Activated naive CD4-positive, alpha-beta T cell treated with anti-CD3 and anti-CD28 coated beads, Interleukin-2, amount 10 ng/mL, durations not matched to agents 7 days and 5 days (primary cell): ENCODE measurements around the gene RABEPK.
"Not testable (repeated sequence)": the region's sequence is repeated elsewhere in the genome, so short reads cannot be mapped to it uniquely, and the experiment has no call there.

Source experiments
- CTCF ChIA-PET: fragments of 350-600 bp; sonication (Branson Sonifier 250); formaldehyde crosslinking; loops from one replicate; lab custom pipeline; 2021; ENCODE audit warnings: antibody characterized with exemption; lab: Charles Lee
- DNase-seq: peaks from one replicate; pipeline ENCODE4 v3.0.0-alpha.2; 2020
- H3K27ac Mint-ChIP-seq: one replicate; pipeline ENCODE4 v1.8.0; 2021; ENCODE audit warnings: mild to moderate bottlenecking, moderate library complexity, mixed read lengths
- H3K27me3 Mint-ChIP-seq: one replicate; pipeline ENCODE4 v1.8.0; 2021; ENCODE audit warnings: mild to moderate bottlenecking, mixed read lengths
- H3K36me3 Mint-ChIP-seq: one replicate; pipeline ENCODE4 v1.8.0; 2021; ENCODE audit warnings: mixed read lengths
- H3K4me1 Mint-ChIP-seq: one replicate; pipeline ENCODE4 v1.8.0; 2021; ENCODE audit warnings: mixed read lengths
- H3K4me3 Mint-ChIP-seq: one replicate; pipeline ENCODE4 v1.8.0; 2021; ENCODE audit warnings: mild to moderate bottlenecking, moderate library complexity, mixed read lengths
- H3K9me3 Mint-ChIP-seq: one replicate; pipeline ENCODE4 v1.8.0; 2021; ENCODE audit warnings: mixed read lengths

Gene RABEPK

DNA sequence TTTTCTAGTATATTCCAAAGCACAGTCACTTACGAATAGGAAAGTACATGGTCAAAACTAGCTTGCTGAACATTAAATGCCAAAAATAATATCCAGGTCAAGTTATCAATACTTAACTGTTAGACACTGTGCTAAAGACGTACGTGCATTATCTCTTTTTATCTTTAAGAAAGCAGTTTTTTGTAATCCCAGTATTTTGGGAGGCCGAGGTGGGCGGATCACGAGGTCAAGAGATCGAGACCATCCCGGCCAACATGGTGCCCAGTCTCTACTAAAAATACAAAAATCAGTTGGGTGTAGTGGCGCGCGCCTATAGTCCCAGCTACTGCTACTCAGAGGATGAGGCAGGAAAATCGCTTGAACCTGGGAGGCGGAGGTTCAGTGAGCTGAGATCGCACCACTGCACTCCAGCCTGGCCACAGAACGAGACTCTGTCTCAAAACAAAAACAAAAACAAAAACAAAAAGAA, 43.5 kb downstream of the RABEPK start:
- H3K27me3 Mint-ChIP-seq = peaks cover 4% of the 10 kb centered on the region
- H3K4me3 Mint-ChIP-seq = peak overlapping the region; percentile 21
- CTCF ChIA-PET = interaction anchor here (1.1 kb wide), 1 partner anchor 12 kb away, joined by 5 read pairs; no protein-coding TSS in a partner anchor
- DNase-seq = no peak
- H3K27ac Mint-ChIP-seq = no peak overlapping the region
- H3K4me1 Mint-ChIP-seq = peaks cover 22% of the 10 kb centered on the region
- H3K9me3 Mint-ChIP-seq = no peaks in the 10 kb centered on the region
- H3K36me3 Mint-ChIP-seq = peaks cover 20% of the 10 kb centered on the region

DNA sequence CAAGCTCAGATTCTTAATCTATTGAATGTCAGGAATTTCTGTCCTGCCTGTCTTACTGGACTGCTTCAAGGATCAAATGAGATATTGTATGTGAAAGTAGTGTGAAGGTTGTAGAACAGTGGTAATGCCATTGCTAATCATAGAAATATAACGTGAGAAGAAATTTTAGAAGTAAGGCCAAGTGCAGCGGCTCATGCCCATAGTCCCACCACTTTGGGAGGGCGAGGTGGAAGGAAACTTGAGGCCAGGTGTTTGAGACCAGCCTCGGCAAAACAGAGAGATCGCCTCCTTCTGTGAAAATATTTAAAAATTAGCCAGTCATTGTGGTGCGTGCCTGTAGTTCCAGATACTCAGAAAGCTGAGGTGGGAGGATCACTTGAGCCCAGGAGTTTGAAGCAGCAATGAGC, 45.9 kb downstream of the RABEPK start:
- no peak overlapping the region for H3K27ac Mint-ChIP-seq
- H3K4me1 Mint-ChIP-seq = peaks cover 8% of the 10 kb centered on the region
- DNase-seq = no peak
- H3K27me3 Mint-ChIP-seq = peaks cover 1% of the 10 kb centered on the region
- no peaks in the 10 kb centered on the region for H3K36me3 Mint-ChIP-seq
- H3K4me3 Mint-ChIP-seq = no peak overlapping the region
- no peaks in the 10 kb centered on the region for H3K9me3 Mint-ChIP-seq
- CTCF ChIA-PET = no interaction called here

GRCh38 chr9:125254231-125254630, 53.9 kb downstream of the RABEPK start:
- CTCF ChIA-PET = interaction anchor here (0.6 to 1.9 kb wide), 4 partner anchors 8 to 402 kb away, joined by 3 to 6 read pairs (median 3); no protein-coding TSS in a partner anchor
- no peaks in the 10 kb centered on the region for H3K4me1 Mint-ChIP-seq
- H3K4me3 Mint-ChIP-seq = no peak overlapping the region
- no peak overlapping the region for H3K27ac Mint-ChIP-seq
- no peaks in the 10 kb centered on the region for H3K36me3 Mint-ChIP-seq
- H3K9me3 Mint-ChIP-seq = no peaks in the 10 kb centered on the region
- DNase-seq = no peak
- peaks cover 10% of the 10 kb centered on the region for H3K27me3 Mint-ChIP-seq

- CTCF ChIA-PET = interaction anchor here (0.8 to 2.2 kb wide), 6 partner anchors 9 to 123 kb away, joined by 3 to 7 read pairs (median 4); no protein-coding TSS in a partner anchor
- no peak overlapping the region for H3K27ac Mint-ChIP-seq
- peaks cover 6% of the 10 kb centered on the region for H3K4me1 Mint-ChIP-seq
- DNase-seq = peak; percentile 45
- H3K36me3 Mint-ChIP-seq = no peaks in the 10 kb centered on the region
- H3K27me3 Mint-ChIP-seq = peaks cover 18% of the 10 kb centered on the region
- H3K4me3 Mint-ChIP-seq = no peak overlapping the region
- H3K9me3 Mint-ChIP-seq = no peaks in the 10 kb centered on the region
Observed at GRCh38 chr9:125255781-125256391, 55.5 kb downstream of the RABEPK start.

DNA sequence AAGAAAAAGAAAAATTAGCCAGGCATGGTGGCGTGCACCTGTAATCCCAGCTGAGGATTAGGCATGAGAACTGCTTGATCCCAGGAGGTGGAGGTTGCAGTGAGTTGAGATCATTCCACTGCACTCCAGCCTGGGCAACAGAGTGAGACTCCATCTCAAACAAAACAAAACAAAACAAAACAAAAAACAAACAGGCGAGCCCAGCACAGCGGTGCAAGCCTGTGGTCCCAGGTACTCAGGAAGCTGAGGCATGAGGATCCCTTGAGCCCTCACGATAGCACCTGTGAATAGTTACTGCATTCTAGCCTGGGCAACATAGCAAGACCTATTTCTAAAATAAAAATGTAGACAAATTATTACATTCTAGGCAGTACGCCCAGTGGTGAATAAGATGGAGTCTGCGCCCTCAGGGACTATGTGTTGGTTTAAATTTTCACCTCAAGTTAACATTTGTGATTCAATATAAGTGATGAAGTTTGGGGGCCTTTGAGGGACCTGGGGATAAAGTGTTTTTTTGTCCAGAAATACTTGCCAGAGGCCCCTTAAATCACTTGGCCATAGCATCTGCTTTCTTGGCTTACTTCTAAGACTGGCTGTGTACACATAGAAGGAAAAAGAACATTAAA, 57.9 kb downstream of the RABEPK start:
- Mint-ChIP-seq H3K27me3 (peaks cover 18% of the 10 kb centered on the region), H3K36me3 (peaks cover 8% of the 10 kb centered on the region), H3K27ac (no peak overlapping the region), H3K9me3 (no peaks in the 10 kb centered on the region), H3K4me1 (peaks cover 23% of the 10 kb centered on the region), H3K4me3 (no peak overlapping the region)
- CTCF ChIA-PET = no interaction called here
- no peak for DNase-seq

GRCh38 chr9:125258832-125259534, 58.6 kb downstream of the RABEPK start:
- Mint-ChIP-seq H3K36me3 (peaks cover 13% of the 10 kb centered on the region), H3K9me3 (no peaks in the 10 kb centered on the region), H3K27ac (no peak overlapping the region), H3K27me3 (peaks cover 18% of the 10 kb centered on the region), H3K4me1 (peaks cover 30% of the 10 kb centered on the region), H3K4me3 (no peak overlapping the region)
- no peak for DNase-seq
- CTCF ChIA-PET = no interaction called here

GRCh38 chr9:125260561-125260960, 60.2 kb downstream of the RABEPK start:
- Mint-ChIP-seq H3K4me3 (peak overlapping the region; percentile 99), H3K4me1 (peaks cover 44% of the 10 kb centered on the region), H3K9me3 (no peaks in the 10 kb centered on the region), H3K36me3 (peaks cover 21% of the 10 kb centered on the region), H3K27me3 (peaks cover 18% of the 10 kb centered on the region), H3K27ac (peak overlapping the region; percentile 85)
- no peak for DNase-seq
- CTCF ChIA-PET = interaction anchor here (0.6 to 1.7 kb wide), 5 partner anchors 13 to 118 kb away, joined by 3 to 9 read pairs (median 3); partner anchors contain the start of gene HSPA5

DNA sequence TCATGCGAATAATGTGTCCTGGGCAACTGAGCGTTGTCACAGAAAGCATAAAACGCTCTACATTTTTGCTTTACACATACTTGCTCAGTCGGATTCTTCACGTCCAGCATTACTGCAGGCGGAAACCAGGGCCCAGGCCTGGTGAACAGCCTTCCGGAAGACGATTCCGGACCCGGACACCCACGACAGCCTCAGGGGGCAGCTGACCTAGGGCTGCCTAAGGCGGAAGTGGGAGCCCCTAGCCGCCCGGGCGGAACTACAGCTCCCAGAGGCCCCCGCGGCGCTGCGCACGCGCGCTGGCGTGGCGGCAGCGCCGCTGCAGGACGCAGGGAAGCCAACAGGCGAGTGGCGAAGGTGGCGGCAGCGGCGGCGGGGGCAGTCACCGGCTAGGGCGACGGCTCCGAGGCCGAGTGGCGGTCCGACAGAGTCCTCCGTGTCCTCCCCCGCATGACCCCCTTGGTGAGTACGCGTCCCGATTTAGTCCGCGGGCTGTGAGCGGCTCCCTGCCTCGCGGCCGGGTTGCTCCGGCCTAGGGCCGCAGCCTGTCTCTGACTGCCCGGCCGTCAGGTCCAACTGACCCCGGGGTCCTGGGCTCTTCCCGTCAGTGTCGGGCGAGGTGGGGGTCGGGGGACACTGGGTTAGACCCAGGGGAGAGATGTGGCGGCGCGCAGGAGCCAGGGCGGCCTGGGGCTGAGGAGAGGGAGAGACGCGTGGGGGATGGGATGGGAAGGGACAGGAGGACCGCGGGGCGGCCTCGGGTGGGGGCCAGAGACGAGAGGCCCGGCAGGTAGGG, 61.4 kb downstream of the RABEPK start, which contains the start of gene GAPVD1:
TSS of gene GAPVD1 (plus strand) at position 326 of the 793 bp plus-strand sequence. CDS start 37,096 bp downstream, outside the sequence.
- DNase-seq = peak; percentile 91
- Mint-ChIP-seq H3K4me3 (peak within 1 kb of the TSS; percentile 99), H3K36me3 (peaks cover 26% of the 10 kb centered on the region), H3K27me3 (peaks cover 9% of the 10 kb centered on the region), H3K27ac (peak within 1 kb of the TSS; percentile 85), H3K9me3 (no peaks in the 10 kb centered on the region), H3K4me1 (peaks cover 46% of the 10 kb centered on the region)
- CTCF ChIA-PET = interaction anchor here (0.6 to 1.7 kb wide), 5 partner anchors 7 to 308 kb away, joined by 3 to 9 read pairs (median 3); partner anchors contain the start of gene HSPA5

- DNase-seq = no peak
- CTCF ChIA-PET = interaction anchor here (0.6 kb wide), 2 partner anchors 8 to 307 kb away, joined by 3 read pairs; no protein-coding TSS in a partner anchor
- Mint-ChIP-seq H3K4me1 (peaks cover 46% of the 10 kb centered on the region), H3K27me3 (peaks cover 9% of the 10 kb centered on the region), H3K4me3 (peak overlapping the region; percentile 99), H3K36me3 (peaks cover 31% of the 10 kb centered on the region), H3K9me3 (no peaks in the 10 kb centered on the region), H3K27ac (peak overlapping the region; percentile 24)
Observed at GRCh38 chr9:125262294-125262991, 62.1 kb downstream of the RABEPK start.

DNA sequence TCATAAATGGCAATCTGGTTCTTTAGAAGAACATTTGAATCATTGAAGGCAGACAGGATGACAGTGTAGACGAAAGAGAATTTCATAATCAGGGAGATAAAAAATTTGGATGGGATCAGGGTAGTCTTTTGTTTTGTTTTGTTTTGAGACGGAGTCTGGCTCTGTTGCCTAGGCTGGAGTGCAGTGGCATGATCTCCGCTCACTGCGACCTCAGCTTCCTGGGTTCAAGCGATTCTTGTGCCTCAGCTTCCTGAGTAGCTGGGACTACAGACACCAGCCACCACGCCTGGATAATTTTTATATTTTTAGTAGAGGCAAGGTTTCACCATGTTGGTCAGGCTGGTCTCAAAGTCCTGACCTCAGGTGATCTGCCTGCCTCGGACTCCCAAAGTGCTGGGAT, 63.7 kb downstream of the RABEPK start:
- H3K9me3 Mint-ChIP-seq, H3K27me3 Mint-ChIP-seq: not testable (repeated sequence)
- H3K4me3 Mint-ChIP-seq = peak overlapping the region; percentile 99
- DNase-seq = peak; percentile 55
- H3K36me3 Mint-ChIP-seq = peaks cover 38% of the 10 kb centered on the region
- CTCF ChIA-PET = interaction anchor here (2.0 kb wide), 1 partner anchor 9 kb away, joined by 6 read pairs; no protein-coding TSS in a partner anchor
- H3K27ac Mint-ChIP-seq = peak overlapping the region; percentile 78
- peaks cover 46% of the 10 kb centered on the region for H3K4me1 Mint-ChIP-seq

- H3K27ac Mint-ChIP-seq = no peak overlapping the region
- H3K36me3 Mint-ChIP-seq = peaks cover 47% of the 10 kb centered on the region
- peaks cover 25% of the 10 kb centered on the region for H3K4me1 Mint-ChIP-seq
- H3K27me3 Mint-ChIP-seq = no peaks in the 10 kb centered on the region
- CTCF ChIA-PET = interaction anchor here (0.7 kb wide), 1 partner anchor 125 kb away, joined by 3 read pairs; the partner anchor contains the start of gene SCAI
- DNase-seq = no peak
- no peak overlapping the region for H3K4me3 Mint-ChIP-seq
- no peaks in the 10 kb centered on the region for H3K9me3 Mint-ChIP-seq
Observed at GRCh38 chr9:125268394-125269013, 68.2 kb downstream of the RABEPK start.

- H3K4me3 Mint-ChIP-seq = no peak overlapping the region
- CTCF ChIA-PET = interaction anchor here (0.7 kb wide), 1 partner anchor 126 kb away, joined by 3 read pairs; the partner anchor contains the start of gene SCAI
- H3K36me3 Mint-ChIP-seq = peaks cover 44% of the 10 kb centered on the region
Observed at GRCh38 chr9:125269014-125269397, 68.7 kb downstream of the RABEPK start.

More at GRCh38 chr9:125269014-125269397, 68.7 kb downstream of the RABEPK start:
- no peak for DNase-seq
- no peaks in the 10 kb centered on the region for H3K9me3 Mint-ChIP-seq
- no peak overlapping the region for H3K27ac Mint-ChIP-seq
- H3K27me3 Mint-ChIP-seq = no peaks in the 10 kb centered on the region
- peaks cover 20% of the 10 kb centered on the region for H3K4me1 Mint-ChIP-seq
